ENCODE measurements around the gene DENND10.
"Not testable (repeated sequence)": the region's sequence is repeated elsewhere in the genome, so short reads cannot be mapped to it uniquely, and the experiment has no call there.

Gene DENND10

GRCh38 chr10:119103903-119104653, at the start of gene DENND10:
Gene DENND10, plus strand, starts transcription at chr10:119104113. Its CDS starts 30 bp downstream, at chr10:119104143.
- DNase-seq, result peak; percentile 65

DNA sequence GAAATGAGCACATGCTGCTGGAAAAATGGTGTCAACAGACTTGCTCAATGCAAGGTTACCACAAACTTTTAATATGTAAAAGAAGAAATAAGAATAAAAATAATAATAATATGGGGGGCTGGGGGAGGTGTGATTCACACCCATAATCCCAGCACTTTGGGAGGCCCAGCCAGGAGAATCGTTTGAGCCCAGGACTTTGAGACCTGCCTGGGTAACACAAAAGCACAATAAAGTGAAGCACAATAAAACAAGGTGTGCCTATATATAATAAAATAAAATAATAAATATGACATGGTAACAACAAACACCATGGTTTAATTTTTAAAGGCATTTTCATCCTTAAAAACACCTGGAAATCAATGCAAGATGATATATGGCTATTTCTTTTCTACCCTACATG, 48.4 kb upstream of the DENND10 start:
- DNase-seq, result no peak

GRCh38 chr10:119058010-119058409, 45.9 kb upstream of the DENND10 start:
- DNase-seq, result no peak

DNA sequence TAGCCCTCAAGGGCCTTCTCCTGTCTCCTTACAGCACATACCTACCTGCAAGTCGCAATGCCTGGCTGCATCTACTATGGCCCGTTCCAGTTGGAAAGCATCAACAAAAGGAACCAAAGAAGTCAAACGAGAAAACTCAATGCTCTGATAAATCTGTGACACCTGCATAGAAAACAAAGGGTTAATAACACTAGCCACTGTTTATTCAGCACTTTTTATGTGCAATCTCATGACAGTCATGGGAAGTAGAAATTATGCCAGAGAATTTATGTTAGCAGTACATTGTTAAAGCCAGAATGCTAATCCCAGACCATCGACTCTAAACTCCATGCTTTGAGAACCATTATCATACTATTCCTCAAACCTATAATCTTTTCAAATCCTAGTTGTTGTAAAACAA, 44.4 kb upstream of the DENND10 start:
- DNase-seq, result no peak

- no peak for DNase-seq
These were observed 43.8 kb upstream of the DENND10 start for GRCh38 chr10:119060107-119060506.

DNA sequence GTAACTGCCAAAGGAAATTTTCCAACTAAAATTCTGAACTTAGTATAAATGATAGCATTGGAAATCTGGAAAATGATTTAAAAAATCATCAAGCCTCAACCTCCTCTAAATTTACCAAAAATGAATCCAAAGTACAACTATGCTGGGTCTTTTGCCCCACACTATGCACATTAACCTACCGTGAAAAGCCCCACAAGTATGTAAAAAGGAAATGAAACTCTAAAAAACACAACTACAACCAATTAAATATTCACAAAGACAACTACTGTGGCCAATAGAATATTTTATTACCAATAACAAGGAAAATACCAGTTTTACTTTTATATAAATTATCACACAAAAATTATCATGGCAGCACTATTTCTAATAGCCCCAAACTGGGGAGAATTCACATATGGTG, 42.6 kb upstream of the DENND10 start:
- no peak for DNase-seq

DNA sequence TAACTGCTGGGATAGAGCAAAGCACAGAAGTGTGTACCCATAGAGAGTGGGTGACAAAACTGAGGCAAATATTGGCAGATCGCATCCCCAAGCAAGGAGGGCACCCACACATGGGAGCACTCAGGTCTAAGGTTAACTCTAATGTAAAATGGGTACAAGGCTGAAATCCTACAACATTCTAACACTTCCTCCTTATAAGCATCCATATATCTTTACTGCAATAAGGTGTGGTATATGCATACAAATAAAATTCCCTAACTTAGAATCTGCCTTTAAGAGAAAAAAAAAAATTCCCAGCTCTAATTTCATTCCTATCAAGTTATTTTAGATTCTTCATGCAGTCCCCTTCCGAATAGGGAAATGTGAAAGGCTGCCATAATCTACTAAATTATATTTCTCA, 42.0 kb upstream of the DENND10 start:
- no peak for DNase-seq

DNA sequence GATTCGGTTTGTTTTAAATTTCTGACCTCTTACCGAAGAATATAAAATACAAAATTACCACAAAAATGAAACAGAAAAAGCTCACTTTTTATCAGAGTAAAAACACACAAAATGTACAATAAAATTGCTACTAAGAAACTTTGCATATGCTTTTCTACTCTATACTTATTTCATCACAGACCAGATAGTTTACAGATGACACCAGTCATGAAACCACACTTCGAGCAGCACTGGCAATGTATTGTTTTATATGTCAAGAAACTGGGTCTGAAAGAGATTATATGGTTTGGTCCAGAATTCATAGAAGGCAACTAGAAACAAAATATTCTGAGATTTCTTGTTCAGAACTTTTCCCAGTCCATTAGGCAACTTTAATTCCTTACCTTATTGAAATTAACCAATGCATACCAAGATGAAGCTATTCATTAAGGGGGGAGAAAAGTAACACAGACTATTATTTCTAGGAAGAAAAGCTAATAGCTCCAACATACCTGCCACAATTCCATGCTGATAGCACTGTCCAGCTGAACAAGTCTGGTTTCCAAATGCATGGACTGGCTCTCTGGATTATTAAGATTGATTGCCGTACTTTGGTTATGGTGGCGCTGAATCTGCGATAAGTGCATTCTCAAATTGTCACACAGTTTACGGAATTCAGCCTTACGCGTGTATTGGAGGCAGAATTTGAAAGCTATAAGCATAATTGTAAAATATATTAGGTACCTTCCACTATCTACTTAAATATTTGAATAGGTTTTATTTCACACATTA, 33.3 kb upstream of the DENND10 start:
- no peak for DNase-seq

GRCh38 chr10:119073584-119073983, 30.3 kb upstream of the DENND10 start:
- DNase-seq, result no peak

- DNase-seq, result no peak
These were observed 25.3 kb upstream of the DENND10 start for GRCh38 chr10:119078422-119079179.

GRCh38 chr10:119079599-119080520, 24.1 kb upstream of the DENND10 start:
- DNase-seq, result peak; percentile 65

- peak; percentile 92 for DNase-seq
These were observed 23.2 kb upstream of the DENND10 start, which contains the start of gene EIF3A for GRCh38 chr10:119080521-119081259. Gene EIF3A, minus strand, starts transcription at chr10:119080817. Its CDS starts 141 bp downstream, at chr10:119080676.

DNA sequence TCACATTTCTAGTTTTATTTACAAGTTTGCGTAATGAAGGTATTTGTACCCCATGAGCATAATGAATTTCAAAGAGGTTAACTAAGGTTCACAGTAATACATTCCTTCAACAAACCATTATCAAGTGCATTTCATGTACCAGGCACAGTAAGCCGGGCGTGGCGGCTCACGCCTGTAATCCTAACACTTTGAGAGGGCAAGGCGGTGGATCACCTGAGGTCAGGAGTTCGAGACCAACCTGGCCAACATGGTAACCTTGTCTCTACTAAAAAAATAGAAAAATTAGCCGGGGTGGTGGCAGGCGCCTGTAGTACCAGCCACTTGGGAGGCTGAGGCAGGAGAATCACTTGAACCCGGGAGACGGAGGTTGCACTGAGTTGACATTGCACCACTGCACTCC, 19.0 kb upstream of the DENND10 start:
- DNase-seq, result no peak

DNA sequence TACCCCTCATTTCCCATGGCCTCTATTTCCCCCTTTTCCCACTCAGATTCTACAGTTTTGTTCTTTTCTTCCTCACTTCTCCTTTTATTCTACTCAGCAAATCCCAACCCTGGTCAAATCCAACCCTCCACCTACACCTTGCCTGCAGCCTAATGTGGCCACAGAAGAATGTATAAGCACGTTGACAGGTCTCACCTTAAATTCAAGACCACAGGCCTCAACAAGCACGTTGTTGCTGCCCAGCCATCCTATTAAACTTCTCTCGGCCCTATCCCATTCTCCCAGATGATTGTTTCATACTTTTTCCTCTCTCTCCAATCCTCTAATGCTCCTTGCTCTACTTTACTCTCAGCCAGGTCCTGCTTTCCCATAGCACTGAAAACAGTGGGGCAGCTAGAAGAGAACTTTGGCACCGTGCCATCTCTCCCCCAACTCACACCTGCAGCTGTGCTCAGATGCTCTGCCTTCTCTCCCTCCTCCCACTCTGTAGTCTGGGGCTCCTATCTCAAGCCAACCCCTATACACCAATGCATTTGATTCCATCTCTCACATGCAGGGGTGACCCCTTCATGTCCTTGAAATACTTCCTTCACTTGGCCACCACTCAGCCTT, 16.5 kb upstream of the DENND10 start:
- DNase-seq, result no peak

DNA sequence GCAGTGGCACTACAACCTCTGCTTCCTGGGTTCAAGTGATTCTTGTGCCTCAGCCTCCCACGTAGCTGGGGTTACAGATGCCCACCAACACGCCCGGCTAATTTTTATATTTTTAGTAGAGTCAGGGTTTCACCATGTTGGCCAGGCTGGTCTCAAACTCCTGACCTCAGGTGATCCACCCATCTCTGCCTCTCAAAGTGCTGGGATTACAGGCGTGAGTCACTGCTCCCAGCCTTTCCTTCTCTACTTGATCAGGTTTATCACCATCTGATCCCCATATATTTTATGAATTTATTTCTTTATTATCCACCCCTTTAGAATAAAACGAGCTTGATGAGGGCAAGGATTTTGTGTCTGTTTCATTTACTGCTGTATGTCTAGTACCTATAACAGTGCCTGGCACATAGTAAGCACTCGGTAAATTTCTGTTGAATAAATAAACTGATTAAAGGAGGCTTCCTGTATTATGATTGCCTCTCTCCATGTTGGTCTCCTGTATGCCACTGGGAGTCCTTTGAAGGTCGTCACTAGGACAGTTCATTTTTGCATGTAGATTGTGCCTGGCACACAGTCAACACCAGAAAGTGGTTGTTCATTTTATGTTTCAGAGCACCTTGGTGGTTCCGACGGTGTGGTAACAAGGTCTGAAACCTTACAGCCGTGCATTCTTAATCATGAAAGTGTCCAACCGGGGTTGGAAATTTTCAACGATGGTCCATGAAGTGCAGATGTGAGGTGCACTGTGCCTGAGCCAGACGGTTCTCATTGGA, 13.7 kb upstream of the DENND10 start:
- peak; percentile 22 for DNase-seq

DNA sequence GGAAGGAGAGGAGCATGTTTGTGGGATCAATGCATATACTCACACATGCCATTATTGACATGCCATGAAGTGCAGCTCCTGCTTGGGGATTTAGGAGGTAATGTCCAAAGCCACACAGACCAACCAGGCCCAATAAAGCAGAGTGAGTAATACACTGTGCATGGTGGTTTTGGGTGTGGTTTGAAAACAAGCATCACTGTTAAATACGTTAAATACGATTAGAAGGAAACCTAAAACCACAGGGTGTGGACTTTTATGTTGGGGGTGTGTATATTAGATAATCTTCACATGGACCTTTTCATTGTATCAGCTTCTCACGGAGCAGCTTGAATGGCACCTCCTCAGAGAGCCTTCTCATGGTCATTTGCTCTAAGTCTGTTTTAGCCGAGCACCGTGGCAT, 12.9 kb upstream of the DENND10 start:
- no peak for DNase-seq

DNA sequence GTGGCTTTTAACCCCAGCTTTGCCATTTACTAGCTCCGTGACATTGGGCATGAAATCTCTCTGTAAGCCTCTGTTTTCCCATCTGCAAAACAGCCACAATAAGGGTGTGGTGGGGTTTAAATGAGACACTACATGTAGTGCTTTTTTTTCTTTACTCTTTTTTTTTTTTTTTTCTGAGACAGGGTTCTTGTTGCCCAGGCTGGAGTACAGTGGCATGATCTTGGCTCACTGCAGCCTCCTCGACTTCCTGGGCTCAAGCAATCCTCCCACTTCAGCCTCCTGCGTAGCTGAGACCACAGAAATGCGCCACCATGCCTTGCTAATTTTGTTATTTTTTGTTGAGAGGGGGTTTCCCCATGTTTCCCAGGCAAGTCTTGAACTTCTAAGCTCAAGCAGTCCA, 8.3 kb upstream of the DENND10 start:
- DNase-seq, result no peak

DNA sequence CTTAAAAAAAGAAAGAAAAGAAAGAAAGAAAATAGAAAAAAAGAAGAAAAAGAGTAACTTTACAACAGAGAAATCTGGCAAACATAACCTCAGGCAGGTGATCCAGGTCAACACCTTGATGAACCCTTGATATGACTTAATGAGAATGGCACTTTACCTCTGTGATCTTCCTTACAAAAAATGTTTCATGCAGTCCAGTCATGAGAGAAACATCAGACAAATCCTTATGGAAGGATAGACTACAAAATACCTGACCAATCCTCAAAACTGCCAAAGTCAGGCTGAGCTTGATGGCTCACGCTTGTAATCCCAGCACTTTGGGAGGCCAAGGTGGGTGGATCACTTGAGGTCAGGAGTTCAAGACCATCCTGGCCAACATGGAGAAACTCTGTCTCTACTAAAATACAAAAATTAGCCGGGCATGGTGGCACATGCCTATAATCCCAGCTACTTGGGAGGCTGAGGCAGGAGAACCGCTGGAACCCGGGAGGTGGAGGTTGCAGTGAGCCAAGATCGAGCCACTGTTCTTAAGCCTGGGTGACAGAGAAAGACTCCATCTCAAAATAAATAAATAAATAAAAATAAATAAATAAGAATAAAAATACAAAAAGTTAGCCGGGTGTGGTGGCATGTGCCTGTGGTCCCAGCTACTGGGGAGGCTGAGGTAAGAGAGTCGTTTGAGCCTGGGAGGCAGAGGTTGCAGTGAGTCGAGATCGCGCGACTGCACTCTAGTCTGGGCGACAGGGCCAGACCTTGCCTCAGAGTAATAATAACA, 7.1 kb upstream of the DENND10 start:
- DNase-seq, result not testable (repeated sequence)

GRCh38 chr10:119098576-119098975, 5.3 kb upstream of the DENND10 start:
- no peak for DNase-seq
